Measurements from ENCODE around the gene C2CD3. TPM values are rescaled to one million over a fixed set of nuclear protein-coding genes. Genes with fewer than 3 reads are reported as not detected.

The C2CD3 gene
- total RNA-seq, 1 donor from 2014 or later = 36.8 TPM

DNA sequence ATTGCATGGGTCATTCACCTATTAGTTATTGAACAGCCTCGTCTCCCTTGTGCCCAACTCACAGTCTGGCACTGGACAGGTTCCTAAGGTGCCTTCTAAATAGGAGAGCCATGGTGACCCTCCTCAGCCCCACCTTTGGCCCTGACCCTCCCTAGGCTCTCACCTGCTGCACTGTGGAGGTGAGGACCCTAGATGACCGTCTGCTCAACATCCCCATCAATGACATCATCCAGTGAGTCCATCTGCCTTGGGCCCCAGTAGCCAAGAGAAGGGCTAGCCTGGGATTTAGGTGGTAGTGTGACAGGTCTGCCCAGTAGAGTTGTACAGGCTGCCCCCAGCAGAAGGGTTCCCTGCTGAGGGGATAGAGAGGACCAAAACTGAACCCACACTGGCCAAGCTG is 201.7 kb downstream of the C2CD3 start:
- no peak overlapping the region for H3K27ac Mint-ChIP-seq
- no peaks in the 10 kb centered on the region for H3K4me1 Mint-ChIP-seq (ENCODE audit: unreplicated experiment)
- TF ChIP-seq, protein P1, sequence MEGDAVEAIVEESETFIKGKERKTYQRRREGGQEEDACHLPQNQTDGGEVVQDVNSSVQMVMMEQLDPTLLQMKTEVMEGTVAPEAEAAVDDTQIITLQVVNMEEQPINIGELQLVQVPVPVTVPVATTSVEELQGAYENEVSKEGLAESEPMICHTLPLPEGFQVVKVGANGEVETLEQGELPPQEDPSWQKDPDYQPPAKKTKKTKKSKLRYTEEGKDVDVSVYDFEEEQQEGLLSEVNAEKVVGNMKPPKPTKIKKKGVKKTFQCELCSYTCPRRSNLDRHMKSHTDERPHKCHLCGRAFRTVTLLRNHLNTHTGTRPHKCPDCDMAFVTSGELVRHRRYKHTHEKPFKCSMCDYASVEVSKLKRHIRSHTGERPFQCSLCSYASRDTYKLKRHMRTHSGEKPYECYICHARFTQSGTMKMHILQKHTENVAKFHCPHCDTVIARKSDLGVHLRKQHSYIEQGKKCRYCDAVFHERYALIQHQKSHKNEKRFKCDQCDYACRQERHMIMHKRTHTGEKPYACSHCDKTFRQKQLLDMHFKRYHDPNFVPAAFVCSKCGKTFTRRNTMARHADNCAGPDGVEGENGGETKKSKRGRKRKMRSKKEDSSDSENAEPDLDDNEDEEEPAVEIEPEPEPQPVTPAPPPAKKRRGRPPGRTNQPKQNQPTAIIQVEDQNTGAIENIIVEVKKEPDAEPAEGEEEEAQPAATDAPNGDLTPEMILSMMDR (conservative IDR thresholded peaks at IDR 0.05) = no peak
- H3K4me3 Mint-ChIP-seq = no peak overlapping the region
- no peaks in the 10 kb centered on the region for H3K9me3 Mint-ChIP-seq
- no peak for DNase-seq (ENCODE audit: extremely low spot score, unreplicated experiment)
- H3K36me3 Mint-ChIP-seq = no peaks in the 10 kb centered on the region
- no peaks in the 10 kb centered on the region for H3K27me3 Mint-ChIP-seq

GRCh38 chr11:73968356-73968966 is 202.3 kb downstream of the C2CD3 start:
- H3K9me3 Mint-ChIP-seq = no peaks in the 10 kb centered on the region
- DNase-seq (ENCODE audit: extremely low spot score, unreplicated experiment) = no peak
- H3K27ac Mint-ChIP-seq = peak overlapping the region; percentile 20
- no peaks in the 10 kb centered on the region for H3K4me1 Mint-ChIP-seq (ENCODE audit: unreplicated experiment)
- H3K4me3 Mint-ChIP-seq = no peak overlapping the region
- H3K27me3 Mint-ChIP-seq = no peaks in the 10 kb centered on the region
- H3K36me3 Mint-ChIP-seq = no peaks in the 10 kb centered on the region
- TF ChIP-seq, protein P1 (conservative IDR thresholded peaks at IDR 0.05) = no peak

DNA sequence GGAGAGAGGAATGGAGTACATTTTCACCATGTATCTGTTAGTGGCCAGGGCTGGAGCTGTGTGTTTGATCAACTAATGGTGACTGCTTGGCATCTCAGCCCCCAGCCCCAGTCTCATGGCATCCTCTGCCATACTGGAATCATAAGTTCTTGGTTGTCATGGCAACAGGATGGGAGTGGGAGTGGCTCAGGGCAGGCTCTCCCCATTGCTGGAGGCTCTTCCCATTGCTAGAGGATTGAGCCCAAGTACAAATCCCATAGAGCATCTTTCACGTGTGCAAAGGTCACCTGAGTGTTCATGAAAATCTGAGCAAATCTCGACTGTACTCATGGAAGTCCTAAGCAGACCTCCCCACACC is 205.1 kb downstream of the C2CD3 start:
- Mint-ChIP-seq H3K9me3 (no peaks in the 10 kb centered on the region), H3K4me3 (no peak overlapping the region), H3K27ac (no peak overlapping the region), H3K36me3 (no peaks in the 10 kb centered on the region), H3K4me1 (ENCODE audit: unreplicated experiment) (no peaks in the 10 kb centered on the region), H3K27me3 (no peaks in the 10 kb centered on the region)
- TF ChIP-seq, protein P1 (conservative IDR thresholded peaks at IDR 0.05) = no peak
- no peak for DNase-seq (ENCODE audit: extremely low spot score, unreplicated experiment)

- Mint-ChIP-seq H3K27ac (no peak overlapping the region), H3K9me3 (no peaks in the 10 kb centered on the region), H3K4me3 (no peak overlapping the region), H3K4me1 (ENCODE audit: unreplicated experiment) (no peaks in the 10 kb centered on the region), H3K36me3 (no peaks in the 10 kb centered on the region), H3K27me3 (no peaks in the 10 kb centered on the region)
- TF ChIP-seq, protein P1 (conservative IDR thresholded peaks at IDR 0.05) = no peak
- DNase-seq (ENCODE audit: extremely low spot score, unreplicated experiment) = no peak
These were observed 205.6 kb downstream of the C2CD3 start for GRCh38 chr11:73965076-73965763.

GRCh38 chr11:73963861-73964260 is 206.9 kb downstream of the C2CD3 start:
- no peak for DNase-seq (ENCODE audit: extremely low spot score, unreplicated experiment)
- H3K27me3 Mint-ChIP-seq = no peaks in the 10 kb centered on the region
- H3K36me3 Mint-ChIP-seq = no peaks in the 10 kb centered on the region
- no peaks in the 10 kb centered on the region for H3K4me1 Mint-ChIP-seq (ENCODE audit: unreplicated experiment)
- H3K4me3 Mint-ChIP-seq = no peak overlapping the region
- H3K27ac Mint-ChIP-seq = peak overlapping the region; percentile 42
- no peaks in the 10 kb centered on the region for H3K9me3 Mint-ChIP-seq
- TF ChIP-seq, protein P1 (conservative IDR thresholded peaks at IDR 0.05) = no peak

Other genes starting within 250 kb of the C2CD3 start
- 2.8 TPM in 1 of 2 replicates, not detected in the other for gene DNAJB13, start 220.0 kb downstream of the C2CD3 start, total RNA-seq (ENCODE audit: low replicate concordance)
- gene UCP2, start 188.2 kb downstream of the C2CD3 start, total RNA-seq (ENCODE audit: low replicate concordance) = 70.4 and 104 TPM in 2 replicates
- 2.4 and 3.7 TPM in 2 replicates for gene UCP3, start 161.9 kb downstream of the C2CD3 start, total RNA-seq (ENCODE audit: low replicate concordance)
- 44.8 and 45.0 TPM in 2 replicates for gene PPME1, start 287 bp upstream of the C2CD3 start, total RNA-seq (ENCODE audit: low replicate concordance)
- gene P4HA3, start 140.6 kb upstream of the C2CD3 start, total RNA-seq (ENCODE audit: low replicate concordance) = 0.17 and 0.34 TPM in 2 replicates
- gene PGM2L1, start 227.4 kb upstream of the C2CD3 start, total RNA-seq (ENCODE audit: low replicate concordance) = 5.0 and 10.3 TPM in 2 replicates